Choroid plexus epithelial cell (primary cell): Measurements from ENCODE around the gene MCUB.
"Not testable (repeated sequence)": the region's sequence is repeated elsewhere in the genome, so short reads cannot be mapped to it uniquely, and the experiment has no call there.

Source experiments
- DNase-seq: peaks from one replicate; pipeline ENCODE4 v3.0.0-alpha.2; 2010; ENCODE audit warnings: low read depth
- H3K4me3 ChIP-seq: 2 replicates; pipeline ENCODE4 v1.5.1; 2011; ENCODE audit warnings: low read depth, mild to moderate bottlenecking, control low read depth, low read length, moderate library complexity
- TF ChIP-seq, protein P1 (sequence below): conservative IDR thresholded peaks from 2 replicates; pipeline ENCODE4 v1.5.1; 2011; ENCODE audit warnings: low read depth, mild to moderate bottlenecking, control low read depth, inconsistent platforms, low read length, moderate library complexity

Gene MCUB

DNA sequence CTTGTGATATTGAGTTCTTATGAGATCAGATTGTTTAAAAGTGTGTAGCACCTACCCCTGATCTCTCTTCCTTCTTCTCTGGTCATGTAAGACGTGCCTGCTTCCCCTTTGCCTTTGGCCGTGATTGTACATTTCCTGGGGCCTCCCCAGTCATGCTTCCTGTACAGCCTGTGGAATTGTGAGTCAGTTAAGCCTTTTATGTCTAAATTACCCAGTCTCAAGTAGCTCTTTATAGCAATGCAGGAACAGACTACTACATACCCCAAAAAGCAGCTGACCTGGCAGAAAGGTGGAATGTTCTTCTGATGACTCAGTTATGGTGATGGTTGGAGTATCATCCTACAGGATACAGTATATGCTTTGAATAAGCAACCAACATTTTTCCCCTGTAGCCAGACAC is 11.4 kb upstream of the MCUB start:
- peak; percentile 93 for DNase-seq
- H3K4me3 ChIP-seq, result no peak overlapping the region
- TF ChIP-seq, protein P1, sequence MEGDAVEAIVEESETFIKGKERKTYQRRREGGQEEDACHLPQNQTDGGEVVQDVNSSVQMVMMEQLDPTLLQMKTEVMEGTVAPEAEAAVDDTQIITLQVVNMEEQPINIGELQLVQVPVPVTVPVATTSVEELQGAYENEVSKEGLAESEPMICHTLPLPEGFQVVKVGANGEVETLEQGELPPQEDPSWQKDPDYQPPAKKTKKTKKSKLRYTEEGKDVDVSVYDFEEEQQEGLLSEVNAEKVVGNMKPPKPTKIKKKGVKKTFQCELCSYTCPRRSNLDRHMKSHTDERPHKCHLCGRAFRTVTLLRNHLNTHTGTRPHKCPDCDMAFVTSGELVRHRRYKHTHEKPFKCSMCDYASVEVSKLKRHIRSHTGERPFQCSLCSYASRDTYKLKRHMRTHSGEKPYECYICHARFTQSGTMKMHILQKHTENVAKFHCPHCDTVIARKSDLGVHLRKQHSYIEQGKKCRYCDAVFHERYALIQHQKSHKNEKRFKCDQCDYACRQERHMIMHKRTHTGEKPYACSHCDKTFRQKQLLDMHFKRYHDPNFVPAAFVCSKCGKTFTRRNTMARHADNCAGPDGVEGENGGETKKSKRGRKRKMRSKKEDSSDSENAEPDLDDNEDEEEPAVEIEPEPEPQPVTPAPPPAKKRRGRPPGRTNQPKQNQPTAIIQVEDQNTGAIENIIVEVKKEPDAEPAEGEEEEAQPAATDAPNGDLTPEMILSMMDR, result no peak

DNA sequence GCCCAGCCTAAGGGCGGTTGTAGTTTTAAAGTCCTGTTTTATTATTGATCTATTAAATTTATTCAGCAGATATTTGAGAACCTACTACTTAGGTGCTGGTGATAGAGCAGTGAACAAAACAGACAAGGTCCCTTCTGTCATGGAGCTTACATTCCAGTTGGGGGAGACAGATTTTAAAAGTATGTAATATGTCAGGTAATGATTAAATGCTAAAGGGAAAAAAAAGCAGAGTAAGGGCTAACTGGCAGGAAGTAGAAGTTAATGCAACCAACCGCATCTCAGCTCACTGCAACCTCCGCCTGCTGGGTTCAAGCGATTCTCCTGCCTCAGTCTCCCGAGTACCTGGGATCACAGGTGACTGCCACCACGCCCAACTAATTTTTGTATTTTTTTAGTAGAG is 7.8 kb upstream of the MCUB start:
- TF ChIP-seq, protein P1, result no peak
- no peak for DNase-seq
- no peak overlapping the region for H3K4me3 ChIP-seq

DNA sequence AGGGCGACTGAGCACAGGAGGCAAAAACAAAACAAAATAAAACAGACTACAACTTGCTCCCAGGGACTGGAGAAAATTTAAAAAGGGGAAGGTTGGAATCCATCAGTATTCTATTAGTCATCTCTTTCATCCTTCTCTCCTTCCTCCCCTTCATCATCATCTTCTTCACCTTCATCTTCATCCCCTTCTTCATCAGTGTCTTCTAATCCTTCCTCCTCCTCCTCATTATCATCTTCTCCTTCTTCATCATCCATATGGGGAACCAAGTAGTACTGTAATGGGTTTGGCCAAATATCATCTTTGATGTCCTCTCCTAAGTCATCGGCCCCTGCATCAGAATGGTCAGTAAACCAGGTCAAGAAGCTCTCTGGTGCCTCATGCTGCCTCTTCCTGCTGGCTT is 6.9 kb upstream of the MCUB start:
- TF ChIP-seq, protein P1, result no peak
- no peak for DNase-seq

DNA sequence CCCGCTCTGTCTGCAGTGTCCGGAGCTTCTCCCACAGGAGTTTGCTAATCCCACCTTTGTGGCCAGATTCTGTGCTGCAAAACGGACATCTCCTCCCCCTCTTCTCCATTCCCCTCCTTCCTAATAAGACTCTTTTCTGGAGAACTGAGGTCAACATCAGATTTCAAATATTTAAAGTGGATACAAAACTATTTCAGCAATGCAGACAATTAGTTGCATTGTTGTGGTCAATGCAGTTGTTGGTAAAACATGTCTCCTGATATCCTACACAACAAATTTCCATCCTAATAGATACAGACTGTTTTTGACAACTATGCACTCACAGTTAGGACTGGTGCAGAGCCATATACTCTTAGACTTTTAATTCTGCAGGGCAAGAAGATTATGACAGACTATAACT is 5.1 kb upstream of the MCUB start:
- no peak for DNase-seq
- H3K4me3 ChIP-seq, result no peak overlapping the region
- TF ChIP-seq, protein P1, result no peak

More for the DNA sequence above, 6.9 kb upstream of the MCUB start:
- no peak overlapping the region for H3K4me3 ChIP-seq

DNA sequence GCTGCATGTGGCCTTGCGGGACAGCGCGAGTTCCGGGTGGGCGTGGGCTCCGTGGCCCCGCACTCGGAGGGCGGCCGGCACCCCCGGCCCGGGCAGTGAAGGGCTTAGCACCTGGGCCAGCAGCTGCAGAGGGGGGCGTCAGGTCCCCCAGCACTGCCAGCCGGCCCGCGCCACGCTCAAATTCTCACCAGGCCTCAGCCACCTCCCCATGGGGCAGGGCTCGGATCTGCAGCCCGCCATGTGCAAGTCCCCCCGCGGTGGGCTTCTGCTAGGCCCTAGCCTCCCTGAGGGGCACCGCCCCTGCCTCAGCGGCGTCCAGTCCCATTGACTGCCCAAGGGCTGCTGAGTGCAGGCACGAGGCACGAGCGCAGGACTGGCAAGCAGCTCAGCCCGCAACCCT is 2.6 kb upstream of the MCUB start:
- no peak for DNase-seq
- TF ChIP-seq, protein P1, result no peak
- H3K4me3 ChIP-seq, result no peak overlapping the region

DNA sequence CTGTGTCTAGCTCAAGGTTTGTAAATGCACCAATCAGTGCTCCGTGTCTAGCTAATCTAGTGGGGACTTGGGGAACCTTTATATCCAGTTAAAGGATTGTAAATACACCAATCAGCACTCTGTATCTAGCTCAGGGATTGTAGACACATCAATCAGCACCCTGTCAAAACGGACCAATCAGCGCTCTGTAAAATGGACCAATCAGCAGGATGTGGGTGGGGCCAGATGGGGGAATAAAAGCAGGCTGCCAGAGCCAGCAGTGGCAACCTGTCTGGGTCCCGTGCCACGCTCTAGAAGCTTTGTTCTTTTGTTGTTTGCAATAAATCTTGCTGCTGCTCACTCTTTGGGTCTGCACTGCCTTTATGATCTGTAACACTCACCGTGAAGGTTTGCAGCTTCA is 2.0 kb upstream of the MCUB start:
- not testable (repeated sequence) for DNase-seq, H3K4me3 ChIP-seq

DNA sequence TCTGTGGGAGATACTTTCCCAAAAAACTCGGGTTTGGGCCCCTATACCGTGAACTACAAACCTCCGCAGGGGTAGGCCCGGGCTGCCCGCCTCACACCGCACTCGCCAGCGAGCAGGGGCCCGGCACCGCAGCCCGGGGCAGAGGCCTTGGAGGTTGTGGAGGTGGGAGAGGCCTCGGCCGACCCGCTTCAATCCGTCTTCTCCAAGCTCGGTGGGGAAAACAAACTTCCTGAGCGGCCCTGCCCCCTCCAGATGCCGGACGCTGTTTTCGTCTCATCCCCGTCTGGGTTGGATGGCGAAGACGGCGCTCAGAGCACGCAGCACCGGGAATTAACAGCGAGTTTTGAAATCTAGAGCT is 442 bp upstream of the MCUB start:
- DNase-seq, result no peak
- TF ChIP-seq, protein P1, result no peak
- peak overlapping the region; percentile 78 for H3K4me3 ChIP-seq

DNA sequence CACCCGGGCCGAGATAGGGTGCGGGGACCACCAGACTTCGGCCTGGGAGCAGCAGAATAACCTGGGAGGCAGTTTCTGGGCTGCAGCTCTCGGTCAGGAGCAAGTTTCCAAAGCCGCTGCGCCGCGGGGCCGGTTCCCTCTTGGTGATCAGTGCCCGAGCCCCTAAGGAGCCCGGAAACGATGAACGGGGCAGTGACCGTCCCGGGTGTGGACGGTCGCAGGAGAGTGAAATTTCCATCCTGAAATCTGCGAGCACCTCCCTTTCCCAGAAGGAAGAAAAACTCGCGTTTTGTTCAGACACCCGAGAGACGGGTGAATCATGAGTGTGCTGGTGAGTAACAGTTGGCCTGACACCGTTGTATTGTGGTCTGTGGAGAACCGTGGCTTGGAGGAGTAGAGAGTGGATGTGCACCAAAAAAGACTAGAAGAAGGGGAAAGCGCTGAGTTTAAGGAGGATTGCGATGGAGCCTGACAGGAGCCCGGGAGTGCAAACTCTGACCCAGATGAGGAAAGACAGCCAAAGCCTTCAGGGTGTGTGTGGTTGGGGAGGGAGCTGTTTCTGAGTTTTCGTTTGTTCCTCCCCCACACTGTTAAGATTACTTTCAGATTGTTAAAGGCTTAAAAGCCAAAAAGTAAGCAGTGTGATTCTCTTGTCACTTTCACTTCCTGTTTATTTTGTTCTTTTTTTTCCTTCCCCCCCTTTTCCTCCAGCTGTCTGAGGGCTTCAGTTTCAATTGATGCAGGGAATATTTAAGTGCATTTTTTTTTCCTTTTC is 828 bp downstream of the MCUB start:
- H3K4me3 ChIP-seq, result peak overlapping the region; percentile 78
- TF ChIP-seq, protein P1, result no peak
- peak; percentile 78 for DNase-seq
